Astrocyte (in vitro differentiated cells and primary cell): Measurements from ENCODE around the gene EZH1.

ENCODE experiments used
- EZH2 ChIP-seq: IDR thresholded peaks from 2 replicates; pipeline ENCODE4 v1.6.1; 2012; ENCODE audit warnings: mild to moderate bottlenecking, low read length, inconsistent platforms; ENCODE audit not compliant: insufficient read depth
- TF ChIP-seq, protein P1 (sequence below): IDR thresholded peaks from 2 replicates; pipeline ENCODE4 v1.5.1; 2011; ENCODE audit warnings: low read depth, mild to moderate bottlenecking, inconsistent platforms, low read length, moderate library complexity; ENCODE audit not compliant: insufficient read depth

DNA sequence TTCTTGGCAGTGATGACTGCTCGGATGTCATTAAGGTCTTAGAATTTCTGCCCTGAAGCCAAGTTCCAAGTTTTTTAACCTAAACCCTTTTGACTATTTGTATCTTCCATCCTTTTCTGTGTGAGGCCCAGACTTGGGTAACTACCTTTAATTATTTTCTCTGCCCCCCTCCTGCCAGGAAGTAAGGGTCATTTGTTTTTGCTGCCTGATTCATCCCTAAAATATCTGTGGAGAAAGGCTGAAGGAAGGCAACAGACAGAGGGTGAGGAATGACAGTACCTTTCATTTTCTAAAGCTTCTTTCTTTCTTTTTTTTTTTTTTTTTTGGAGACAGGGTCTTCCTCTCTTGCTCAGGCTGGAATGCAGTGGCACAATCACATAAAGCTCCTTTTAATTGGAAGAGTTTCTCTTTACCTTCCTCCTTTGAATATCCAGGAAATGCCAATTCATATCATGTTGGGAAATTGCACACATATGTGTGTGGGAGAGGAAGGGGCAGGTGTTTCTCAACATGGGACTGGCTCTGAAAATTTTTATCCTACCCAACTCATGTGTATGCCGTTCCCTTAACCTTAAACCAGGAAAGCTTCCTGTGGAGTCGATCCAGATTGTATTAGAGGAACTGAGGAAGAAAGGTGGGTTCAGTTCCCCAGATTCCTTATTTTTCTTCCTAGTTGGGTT, 29.4 kb upstream of the EZH1 start:
- TF ChIP-seq, protein P1, sequence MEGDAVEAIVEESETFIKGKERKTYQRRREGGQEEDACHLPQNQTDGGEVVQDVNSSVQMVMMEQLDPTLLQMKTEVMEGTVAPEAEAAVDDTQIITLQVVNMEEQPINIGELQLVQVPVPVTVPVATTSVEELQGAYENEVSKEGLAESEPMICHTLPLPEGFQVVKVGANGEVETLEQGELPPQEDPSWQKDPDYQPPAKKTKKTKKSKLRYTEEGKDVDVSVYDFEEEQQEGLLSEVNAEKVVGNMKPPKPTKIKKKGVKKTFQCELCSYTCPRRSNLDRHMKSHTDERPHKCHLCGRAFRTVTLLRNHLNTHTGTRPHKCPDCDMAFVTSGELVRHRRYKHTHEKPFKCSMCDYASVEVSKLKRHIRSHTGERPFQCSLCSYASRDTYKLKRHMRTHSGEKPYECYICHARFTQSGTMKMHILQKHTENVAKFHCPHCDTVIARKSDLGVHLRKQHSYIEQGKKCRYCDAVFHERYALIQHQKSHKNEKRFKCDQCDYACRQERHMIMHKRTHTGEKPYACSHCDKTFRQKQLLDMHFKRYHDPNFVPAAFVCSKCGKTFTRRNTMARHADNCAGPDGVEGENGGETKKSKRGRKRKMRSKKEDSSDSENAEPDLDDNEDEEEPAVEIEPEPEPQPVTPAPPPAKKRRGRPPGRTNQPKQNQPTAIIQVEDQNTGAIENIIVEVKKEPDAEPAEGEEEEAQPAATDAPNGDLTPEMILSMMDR = no peak
- no peak for TF ChIP-seq EZH2
